ENCODE data around the gene OCA2. TPM values are rescaled to one million over a fixed set of nuclear protein-coding genes. Genes with fewer than 3 reads are reported as not detected.

Gene OCA2
- polyA plus RNA-seq, 3 donors from 2014 or later: 0.50 TPM; not detected in 2

DNA sequence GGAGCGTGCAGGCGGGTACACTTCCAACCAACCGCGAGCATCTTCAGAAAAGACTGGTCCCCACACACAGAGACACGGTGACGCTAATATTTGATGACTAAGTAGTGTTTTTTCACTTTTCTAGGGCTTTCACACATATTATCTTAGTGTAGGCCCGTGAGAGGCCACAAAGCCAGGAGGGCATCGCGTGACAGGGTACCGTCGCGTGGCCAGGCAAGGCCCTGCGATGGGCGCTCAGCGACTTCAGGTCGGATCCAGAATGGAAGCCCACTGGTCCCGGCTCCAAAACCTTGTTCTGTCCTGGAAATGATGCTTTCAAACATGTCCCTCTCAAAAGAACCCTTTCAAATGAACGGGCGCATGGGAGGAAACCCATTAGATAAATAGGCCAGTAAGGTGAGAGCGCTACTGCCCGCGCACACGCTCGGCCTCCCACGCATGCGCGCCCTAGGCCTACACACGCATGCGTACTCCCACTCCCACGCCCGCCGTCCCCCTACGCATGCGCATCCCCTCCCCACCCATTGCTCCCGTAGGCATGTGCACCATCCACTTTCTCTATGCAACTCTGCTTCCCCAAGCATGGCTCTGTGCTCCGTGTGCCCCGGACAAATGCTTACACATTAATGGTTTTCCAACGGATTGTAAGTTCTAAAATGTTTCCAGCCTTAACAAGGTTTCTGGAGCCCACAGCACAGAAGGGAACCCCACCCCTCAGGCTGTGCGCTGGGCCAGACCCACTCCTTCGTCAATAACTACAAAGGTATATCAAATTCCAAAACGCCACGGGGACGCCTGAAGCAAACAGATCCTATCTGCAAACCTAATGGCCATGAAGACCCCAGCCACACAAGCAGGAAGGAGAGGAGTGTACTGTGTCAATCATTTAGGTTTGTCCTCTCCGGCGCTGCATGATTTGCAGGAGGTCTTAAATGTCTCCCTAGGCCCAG, 72.1 kb downstream of the OCA2 start:
- peaks cover 0 to 3% (median 0%) of the 10 kb centered on the region in 6 donors for H3K9me3 Mint-ChIP-seq
- peaks cover 0 to 2% (median 0%) of the 10 kb centered on the region in 3 donors for H3K27me3 Mint-ChIP-seq (ENCODE audit: low read depth in 3 of 3)
- DNase-seq: no peak
- no peak overlapping the region for H3K4me3 Mint-ChIP-seq
- no peak overlapping the region for H3K27ac Mint-ChIP-seq
- H3K4me1 Mint-ChIP-seq: no peaks in the 10 kb centered on the region
- no peaks in the 10 kb centered on the region for H3K36me3 Mint-ChIP-seq

GRCh38 chr15:28026221-28026620, 72.9 kb downstream of the OCA2 start:
- DNase-seq: no peak
- no peaks in the 10 kb centered on the region for H3K4me1 Mint-ChIP-seq
- H3K27ac Mint-ChIP-seq: no peak overlapping the region
- no peaks in the 10 kb centered on the region for H3K36me3 Mint-ChIP-seq
- H3K9me3 Mint-ChIP-seq: no peaks in the 10 kb centered on the region
- no peak overlapping the region for H3K4me3 Mint-ChIP-seq
- peaks cover 0 to 2% (median 0%) of the 10 kb centered on the region in 3 donors for H3K27me3 Mint-ChIP-seq (ENCODE audit: low read depth in 3 of 3)

DNA sequence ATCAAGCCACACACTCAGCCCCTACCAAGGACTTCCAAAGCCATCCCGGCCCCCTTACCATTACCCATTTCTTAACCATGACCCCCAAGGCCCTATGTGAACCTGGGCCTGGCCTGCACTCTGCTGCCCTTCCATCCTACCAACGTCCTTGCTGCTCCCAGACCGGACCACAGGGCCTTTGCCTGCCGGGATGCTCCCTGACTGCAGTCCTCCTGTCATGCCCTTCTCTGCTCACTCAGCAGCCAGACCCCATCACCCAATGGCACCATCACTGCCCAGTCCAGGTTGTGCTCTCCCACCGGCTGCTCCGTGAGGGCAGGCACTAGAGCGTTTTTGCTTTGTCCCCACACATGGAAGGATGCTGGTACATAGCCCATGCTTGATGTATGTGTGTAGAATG, 73.7 kb downstream of the OCA2 start:
- Mint-ChIP-seq H3K36me3 (no peaks in the 10 kb centered on the region), H3K27me3 (ENCODE audit: low read depth in 3 of 3) (peaks cover 0 to 2% (median 0%) of the 10 kb centered on the region in 3 donors), H3K27ac (no peak overlapping the region), H3K4me3 (no peak overlapping the region), H3K9me3 (no peaks in the 10 kb centered on the region), H3K4me1 (no peaks in the 10 kb centered on the region)
- no peak for DNase-seq

DNA sequence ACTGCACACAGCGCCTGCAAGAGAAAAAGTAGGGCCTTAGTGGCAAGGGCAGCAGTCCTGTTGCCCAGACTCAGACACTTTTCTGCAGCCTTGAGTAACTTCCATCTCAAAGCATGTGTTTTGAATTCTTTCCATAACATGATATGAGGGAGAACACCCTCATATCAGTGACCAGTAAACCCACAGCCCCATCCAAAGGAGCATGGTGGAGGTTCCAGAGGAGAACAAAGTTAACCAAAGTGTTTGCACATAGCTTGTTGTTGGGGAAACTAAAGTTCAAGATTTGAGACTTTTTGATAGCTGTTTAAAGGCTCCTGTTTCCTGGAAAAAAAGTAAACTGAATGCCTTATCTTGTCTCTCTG, 74.2 kb downstream of the OCA2 start:
- no peaks in the 10 kb centered on the region for H3K36me3 Mint-ChIP-seq
- H3K27ac Mint-ChIP-seq: no peak overlapping the region
- H3K27me3 Mint-ChIP-seq (ENCODE audit: low read depth in 3 of 3): peaks cover 0 to 2% (median 0%) of the 10 kb centered on the region in 3 donors
- no peak overlapping the region for H3K4me3 Mint-ChIP-seq
- no peak for DNase-seq
- no peaks in the 10 kb centered on the region for H3K9me3 Mint-ChIP-seq
- H3K4me1 Mint-ChIP-seq: no peaks in the 10 kb centered on the region

DNA sequence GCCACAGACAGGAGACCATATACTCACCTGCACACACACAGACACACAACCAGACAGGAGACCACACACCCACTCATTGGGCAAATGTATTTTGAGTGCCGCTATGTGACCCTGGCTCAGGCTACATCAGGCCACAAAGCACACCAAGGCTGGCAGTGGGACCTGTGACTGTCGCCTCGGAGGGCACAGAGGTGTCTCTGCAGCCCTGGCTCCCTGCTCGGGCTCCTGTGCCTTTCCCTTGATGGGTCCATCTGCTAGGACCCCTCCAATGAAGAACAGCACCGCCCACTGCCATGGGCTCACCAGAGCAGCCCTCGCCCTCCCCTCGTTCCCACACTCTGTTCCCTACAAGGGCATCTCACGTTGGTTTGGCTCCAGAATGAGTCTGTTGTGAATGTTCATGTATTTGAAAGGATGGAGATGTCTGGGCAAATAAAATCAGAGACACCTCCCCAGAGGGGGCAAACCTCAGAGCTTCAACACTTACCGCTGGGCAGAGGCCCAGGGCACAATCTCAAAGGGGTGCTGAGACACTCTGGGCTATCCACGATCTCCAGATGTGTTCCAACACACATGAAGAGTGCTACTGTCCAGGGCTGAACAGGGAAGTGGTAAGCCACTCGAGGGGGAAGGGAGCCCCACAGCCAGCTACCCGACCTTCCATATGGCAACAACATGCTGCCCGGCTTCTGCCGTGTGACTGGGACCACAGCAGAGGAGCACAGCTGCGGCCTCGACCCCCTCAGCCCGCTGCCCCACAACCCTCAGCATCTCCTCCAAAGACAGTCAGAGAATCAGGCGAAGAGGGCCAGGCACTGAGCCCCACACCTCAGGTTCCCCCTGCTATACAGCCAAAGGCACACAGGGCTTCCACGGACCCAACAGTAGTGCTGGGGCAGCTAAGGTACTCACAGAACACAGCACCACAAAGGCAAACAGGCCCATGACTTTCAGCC, 74.9 kb downstream of the OCA2 start:
- Mint-ChIP-seq H3K27ac (no peak overlapping the region), H3K36me3 (no peaks in the 10 kb centered on the region)

GRCh38 chr15:28023422-28023821, 75.7 kb downstream of the OCA2 start:
- Mint-ChIP-seq H3K4me1 (no peaks in the 10 kb centered on the region), H3K4me3 (no peak overlapping the region), H3K36me3 (no peaks in the 10 kb centered on the region), H3K9me3 (no peaks in the 10 kb centered on the region), H3K27ac (no peak overlapping the region), H3K27me3 (ENCODE audit: low read depth in 3 of 3) (no peaks in the 10 kb centered on the region)
- DNase-seq: no peak

More for the DNA sequence above, 74.9 kb downstream of the OCA2 start:
- no peaks in the 10 kb centered on the region for H3K9me3 Mint-ChIP-seq
- H3K4me1 Mint-ChIP-seq: no peaks in the 10 kb centered on the region
- no peaks in the 10 kb centered on the region for H3K27me3 Mint-ChIP-seq (ENCODE audit: low read depth in 3 of 3)
- no peak overlapping the region for H3K4me3 Mint-ChIP-seq
- DNase-seq: no peak

DNA sequence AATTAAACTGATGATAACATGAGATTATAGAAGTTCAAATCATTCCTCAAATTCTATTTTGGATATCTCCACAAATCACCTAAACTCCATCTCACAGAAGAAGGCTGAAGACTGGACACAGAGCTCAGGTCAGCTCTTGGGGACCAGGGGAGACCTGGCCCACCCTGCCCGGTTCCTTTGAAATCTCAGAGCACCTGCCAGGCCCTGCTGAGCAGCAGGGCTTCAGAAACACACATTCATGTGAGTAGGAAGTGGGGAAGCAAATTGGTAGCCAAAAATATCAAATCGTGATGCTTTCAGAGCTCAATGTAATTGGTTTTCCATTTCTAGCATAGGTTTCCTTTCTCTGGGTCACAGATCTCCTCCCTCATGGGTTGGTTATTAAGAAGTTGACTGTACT, 76.2 kb downstream of the OCA2 start:
- Mint-ChIP-seq H3K27me3 (ENCODE audit: low read depth in 3 of 3) (no peaks in the 10 kb centered on the region), H3K4me1 (no peaks in the 10 kb centered on the region), H3K36me3 (no peaks in the 10 kb centered on the region), H3K9me3 (no peaks in the 10 kb centered on the region), H3K4me3 (no peak overlapping the region), H3K27ac (no peak overlapping the region)
- no peak for DNase-seq

- Mint-ChIP-seq H3K27ac (no peak overlapping the region), H3K4me1 (no peaks in the 10 kb centered on the region), H3K27me3 (ENCODE audit: low read depth in 3 of 3) (no peaks in the 10 kb centered on the region), H3K9me3 (no peaks in the 10 kb centered on the region), H3K4me3 (no peak overlapping the region), H3K36me3 (no peaks in the 10 kb centered on the region)
- no peak for DNase-seq
Measured at GRCh38 chr15:28022181-28022580, 76.9 kb downstream of the OCA2 start.

DNA sequence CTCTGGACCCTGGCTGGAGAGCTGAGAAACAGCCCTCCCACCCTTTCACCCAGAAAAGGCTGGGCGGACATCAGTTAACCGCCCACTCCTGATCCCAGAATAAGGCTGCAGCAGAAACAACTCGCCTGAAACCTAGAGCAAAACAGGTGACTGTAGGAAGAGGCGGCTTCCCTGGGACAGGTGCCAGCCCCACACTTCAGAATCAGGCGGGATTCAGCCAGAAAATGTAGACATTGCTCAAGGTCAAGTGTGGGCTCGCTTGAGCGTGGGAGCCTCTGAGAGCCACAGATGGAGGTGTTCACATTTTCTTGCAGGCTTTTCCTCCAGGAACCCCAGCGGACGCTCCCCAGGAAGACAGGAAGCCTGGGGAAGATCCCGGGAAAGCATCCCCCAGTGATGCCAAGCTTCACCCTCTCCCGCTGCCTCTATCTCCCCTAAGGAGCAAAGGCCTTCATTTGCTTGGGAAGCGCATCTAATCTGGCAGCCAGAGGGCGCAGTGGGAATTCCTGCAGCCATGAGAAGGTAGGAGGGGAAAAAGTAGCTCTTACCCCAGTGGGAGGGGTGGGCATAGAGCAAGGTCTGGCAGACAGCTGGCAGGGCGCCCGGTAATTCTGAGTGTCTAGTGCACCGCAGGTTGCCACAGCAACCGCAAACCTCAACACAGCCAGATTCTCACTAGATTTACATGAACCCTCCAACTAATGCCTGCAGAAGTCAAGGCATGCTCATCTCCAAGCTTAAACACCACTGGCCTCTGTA, 77.7 kb downstream of the OCA2 start:
- no peaks in the 10 kb centered on the region for H3K4me1 Mint-ChIP-seq
- peak in 1 of 3 donors; percentile 8 for DNase-seq
- no peaks in the 10 kb centered on the region for H3K9me3 Mint-ChIP-seq
- no peak overlapping the region for H3K4me3 Mint-ChIP-seq
- H3K27ac Mint-ChIP-seq: no peak overlapping the region
- no peaks in the 10 kb centered on the region for H3K27me3 Mint-ChIP-seq (ENCODE audit: low read depth in 3 of 3)
- no peaks in the 10 kb centered on the region for H3K36me3 Mint-ChIP-seq

DNA sequence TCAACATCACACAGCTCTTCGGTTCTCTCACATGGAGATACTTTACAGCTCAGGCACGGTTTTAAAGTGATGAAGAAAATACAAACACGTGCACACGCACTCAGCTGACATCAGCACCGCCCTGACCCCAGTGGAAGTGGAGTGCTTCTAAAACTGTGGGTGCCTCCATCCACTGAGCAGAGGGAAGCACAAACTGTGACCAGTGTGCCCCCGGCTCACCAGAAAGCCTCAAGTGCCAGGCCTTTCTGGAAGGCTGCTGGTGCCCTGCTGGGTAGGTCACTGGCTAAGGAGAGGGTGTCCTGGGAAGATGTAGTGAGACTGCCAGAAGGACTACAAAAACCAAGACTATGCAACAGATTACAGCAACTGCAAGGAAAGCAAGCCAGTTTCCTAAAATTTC, 78.5 kb downstream of the OCA2 start:
- DNase-seq: no peak
- Mint-ChIP-seq H3K27me3 (ENCODE audit: low read depth in 3 of 3) (no peaks in the 10 kb centered on the region), H3K36me3 (no peaks in the 10 kb centered on the region), H3K4me3 (no peak overlapping the region), H3K27ac (no peak overlapping the region), H3K9me3 (no peaks in the 10 kb centered on the region), H3K4me1 (no peaks in the 10 kb centered on the region)

DNA sequence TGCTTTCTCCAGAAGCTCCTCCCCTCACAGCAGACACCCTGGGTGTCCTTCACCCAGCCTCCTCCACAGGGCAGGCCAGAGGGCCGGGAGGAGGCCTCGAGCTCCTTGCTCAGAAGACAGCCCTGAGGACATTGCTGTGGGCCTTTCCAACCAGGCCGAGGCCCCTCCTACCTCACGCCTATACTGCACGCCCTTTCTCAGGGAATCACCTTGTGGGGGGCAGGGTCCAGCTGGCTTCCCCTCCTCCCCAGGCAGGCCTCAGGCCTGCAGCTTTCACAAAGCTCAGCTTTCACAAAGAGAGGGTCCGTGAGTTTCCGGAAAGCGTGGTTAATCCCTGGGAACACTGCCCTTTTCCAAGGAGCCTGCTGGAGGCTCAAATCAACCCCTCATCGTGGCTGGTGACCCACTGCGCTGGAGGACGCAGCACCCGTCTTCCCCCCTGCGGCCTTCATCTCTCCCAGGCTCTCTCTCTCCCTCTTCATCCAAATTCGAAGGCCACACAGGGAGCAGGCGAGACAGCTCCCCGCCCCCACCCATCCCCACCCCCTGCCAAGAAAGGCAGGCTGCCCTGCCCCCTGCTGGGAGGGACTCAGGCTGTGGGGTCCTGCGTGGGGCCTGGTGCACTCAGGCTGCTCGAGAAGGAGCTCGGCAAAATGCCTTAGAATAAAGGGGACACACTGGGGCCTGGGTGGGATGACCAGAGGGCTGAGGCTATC, 79.4 kb downstream of the OCA2 start:
- Mint-ChIP-seq H3K27me3 (ENCODE audit: low read depth in 3 of 3) (no peaks in the 10 kb centered on the region), H3K4me1 (no peaks in the 10 kb centered on the region), H3K36me3 (no peaks in the 10 kb centered on the region), H3K27ac (no peak overlapping the region), H3K9me3 (no peaks in the 10 kb centered on the region), H3K4me3 (no peak overlapping the region)
- no peak for DNase-seq

DNA sequence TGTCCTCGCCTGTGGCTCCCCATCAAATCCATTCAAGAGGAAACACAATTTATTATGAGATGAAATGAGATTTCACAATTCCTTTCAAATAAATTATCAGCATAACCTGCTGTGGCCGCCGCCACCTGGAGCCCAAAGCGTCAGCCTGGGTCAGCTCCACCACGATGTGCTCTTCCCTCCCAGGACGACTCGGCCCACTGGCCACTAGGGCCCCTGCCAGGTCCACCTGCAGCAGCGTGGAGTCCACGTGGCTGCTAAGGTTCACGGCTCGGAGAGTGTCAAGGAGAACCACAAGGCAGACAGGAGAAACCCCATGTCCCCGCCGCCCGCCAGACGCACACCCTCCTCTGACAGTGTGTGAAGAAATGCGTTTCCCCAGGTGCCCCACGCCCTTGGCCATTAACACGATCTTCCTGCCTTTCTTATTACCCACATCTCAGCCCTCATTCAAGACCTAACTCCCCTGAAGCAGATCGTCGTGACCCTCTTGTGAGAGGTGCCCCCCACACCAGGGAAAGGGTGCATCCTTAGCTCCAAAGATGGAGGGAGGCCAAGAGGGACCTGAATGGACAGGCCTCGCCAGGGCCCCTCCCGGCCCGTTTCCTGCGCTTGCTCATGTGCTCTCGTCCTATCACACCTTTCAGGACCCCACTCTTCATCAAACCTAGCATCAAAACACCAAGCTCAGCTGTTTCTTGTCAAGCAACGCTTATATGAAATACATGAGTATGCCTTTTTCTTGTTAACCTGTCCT, 80.6 kb downstream of the OCA2 start:
- Mint-ChIP-seq H3K27ac (no peak overlapping the region), H3K36me3 (no peaks in the 10 kb centered on the region), H3K4me1 (no peaks in the 10 kb centered on the region), H3K4me3 (no peak overlapping the region), H3K9me3 (no peaks in the 10 kb centered on the region), H3K27me3 (ENCODE audit: low read depth in 3 of 3) (no peaks in the 10 kb centered on the region)
- DNase-seq: no peak
